Activated CD4-positive, alpha-beta T cell treated with anti-CD3 and anti-CD28 coated beads for 24 hours (primary cell): Measurements from ENCODE around the gene YEATS2.

Source experiments
- DNase-seq, 2 donors: peaks; one replicate each; pipeline ENCODE4 v3.0.0-alpha.2; 2020; ENCODE audit warnings: low read depth in 2 of 2

YEATS2 gene

DNA sequence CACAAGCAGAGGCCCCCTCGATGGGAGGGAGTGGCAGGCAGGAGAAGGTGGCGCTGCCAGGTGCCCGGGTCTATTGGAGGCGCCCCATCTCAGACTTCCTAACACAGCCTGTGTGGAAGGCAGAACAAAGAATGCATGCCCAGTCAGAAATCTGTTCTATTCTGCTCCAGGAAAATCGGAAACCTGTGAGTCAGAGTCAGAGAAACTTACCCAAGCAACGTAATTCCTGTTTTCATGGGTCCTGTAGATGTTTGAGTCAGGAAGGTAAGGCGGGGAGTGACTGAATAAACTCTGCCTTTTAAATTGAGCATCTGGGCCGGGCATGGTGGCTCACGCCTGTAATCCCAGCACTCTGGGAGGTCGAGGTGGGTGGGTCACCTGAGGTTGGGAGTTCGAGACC, 114.0 kb downstream of the YEATS2 start:
- no peak for DNase-seq

DNA sequence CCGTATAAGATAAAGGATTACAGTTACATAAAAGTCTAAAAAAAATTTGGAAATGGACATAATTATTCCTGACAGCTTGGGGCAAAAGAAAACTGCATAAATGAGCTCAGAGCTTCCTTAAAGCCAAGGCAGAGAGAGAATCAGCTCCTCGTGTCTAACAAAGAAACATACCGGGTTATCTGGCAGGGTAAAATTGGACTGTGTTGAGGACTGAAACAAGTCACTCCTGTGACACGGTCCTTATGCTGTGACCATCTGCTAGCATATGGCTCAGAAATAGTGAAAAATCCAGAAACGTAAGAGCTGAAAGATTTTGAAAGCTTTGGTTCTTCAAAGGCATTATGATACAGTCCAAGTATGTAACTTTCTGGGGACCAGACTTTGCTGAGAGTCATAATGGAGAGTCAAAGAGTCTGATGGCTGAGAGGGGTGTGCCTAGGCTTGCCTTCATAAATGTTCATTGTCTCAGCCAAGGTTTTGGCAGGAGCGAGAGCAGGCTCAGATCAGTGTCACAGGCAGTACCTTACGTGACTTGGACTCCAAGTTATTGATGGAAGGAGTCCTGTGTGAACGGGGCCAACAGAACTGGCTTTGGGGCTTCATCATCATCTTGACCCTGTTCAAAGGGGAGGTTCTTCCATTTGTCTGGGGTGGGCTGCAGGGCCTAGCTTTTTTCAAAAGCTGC, 115.3 kb downstream of the YEATS2 start:
- no peak for DNase-seq

DNA sequence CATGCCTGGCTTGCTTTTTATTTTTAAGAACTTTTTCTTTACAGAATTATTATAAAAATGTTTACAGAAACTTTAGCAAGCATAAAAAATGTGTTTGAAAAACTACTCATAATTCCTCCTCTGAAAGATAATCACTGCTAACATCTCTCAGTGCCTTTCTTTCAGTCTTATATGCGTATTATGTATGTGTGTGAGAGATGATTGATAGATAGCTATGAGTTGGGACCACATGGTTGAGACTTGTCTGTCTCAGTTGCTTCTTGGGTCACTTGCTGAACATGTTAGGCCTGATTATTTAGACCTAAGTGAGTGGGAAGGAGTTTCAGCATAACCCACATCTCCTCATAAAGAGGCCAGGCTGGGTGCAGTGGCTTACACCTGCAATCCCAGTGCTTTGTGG, 116.6 kb downstream of the YEATS2 start:
- DNase-seq = no peak

DNA sequence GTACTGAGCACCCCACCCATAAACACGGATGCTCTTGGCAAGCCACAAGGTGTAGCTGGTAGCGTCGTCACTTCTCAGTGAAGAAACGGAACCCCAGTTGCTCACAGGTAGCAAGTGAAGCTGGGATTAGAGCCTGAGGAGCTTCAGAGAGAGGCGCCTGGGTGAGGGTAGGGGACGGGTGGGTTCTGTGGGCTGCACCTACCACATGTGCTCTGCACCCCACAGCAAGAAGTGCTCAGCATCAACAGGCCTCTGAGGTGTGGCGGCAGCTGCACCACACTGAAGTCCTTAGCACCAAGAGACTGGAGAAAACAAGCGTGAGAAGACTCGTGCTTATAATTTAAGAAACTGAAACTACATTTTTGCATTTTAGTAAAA, 118.0 kb downstream of the YEATS2 start:
- DNase-seq = no peak

DNA sequence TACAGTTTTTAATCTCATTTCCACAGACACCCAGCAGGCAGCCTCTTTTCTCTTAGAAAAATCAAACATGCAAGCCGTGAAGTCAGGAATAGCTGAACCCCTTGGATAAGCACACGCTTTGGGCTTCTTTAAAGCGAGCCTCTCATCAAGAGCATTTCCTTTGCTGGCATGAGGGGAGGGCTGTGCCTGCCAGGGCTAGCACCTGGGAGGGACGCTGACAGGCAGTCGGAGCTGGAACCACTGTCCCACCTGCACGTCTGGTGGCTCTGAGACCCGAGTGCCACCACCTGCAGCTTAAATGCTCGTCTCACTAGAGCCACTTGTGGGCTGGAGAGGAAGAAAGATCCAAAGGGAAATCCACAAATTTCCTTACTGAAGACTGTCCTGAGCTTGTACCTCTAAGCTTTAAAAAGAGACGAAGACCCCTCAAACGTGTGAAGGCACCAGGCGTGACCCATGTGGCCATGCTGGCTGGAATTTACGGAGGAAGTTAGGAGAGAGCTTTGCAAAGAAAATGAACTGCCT, 118.4 kb downstream of the YEATS2 start:
- DNase-seq = no peak

- DNase-seq = no peak
Observed at GRCh38 chr3:183816681-183817510, 119.3 kb downstream of the YEATS2 start.

DNA sequence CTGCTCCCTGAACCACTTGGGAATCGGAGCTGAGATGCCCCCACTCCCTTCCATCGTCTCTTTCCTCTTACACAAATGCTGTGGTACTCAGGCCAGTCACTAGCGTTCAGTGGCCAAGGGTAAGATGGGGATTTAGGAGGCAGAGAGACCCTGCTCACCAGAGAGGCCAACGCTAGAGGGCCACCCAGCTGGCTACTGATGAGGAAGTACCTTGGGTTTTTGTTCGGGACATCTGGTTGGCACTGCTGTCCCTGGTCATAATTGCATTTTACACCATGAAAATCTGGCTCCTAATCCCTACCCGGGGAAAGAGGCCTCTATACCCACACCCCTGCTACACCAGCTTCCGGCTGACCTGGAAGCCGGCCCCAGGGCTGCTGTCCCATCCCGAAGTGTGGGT, 120.0 kb downstream of the YEATS2 start:
- no peak for DNase-seq

- DNase-seq = no peak
Observed at GRCh38 chr3:183818041-183818620, 120.5 kb downstream of the YEATS2 start.

DNA sequence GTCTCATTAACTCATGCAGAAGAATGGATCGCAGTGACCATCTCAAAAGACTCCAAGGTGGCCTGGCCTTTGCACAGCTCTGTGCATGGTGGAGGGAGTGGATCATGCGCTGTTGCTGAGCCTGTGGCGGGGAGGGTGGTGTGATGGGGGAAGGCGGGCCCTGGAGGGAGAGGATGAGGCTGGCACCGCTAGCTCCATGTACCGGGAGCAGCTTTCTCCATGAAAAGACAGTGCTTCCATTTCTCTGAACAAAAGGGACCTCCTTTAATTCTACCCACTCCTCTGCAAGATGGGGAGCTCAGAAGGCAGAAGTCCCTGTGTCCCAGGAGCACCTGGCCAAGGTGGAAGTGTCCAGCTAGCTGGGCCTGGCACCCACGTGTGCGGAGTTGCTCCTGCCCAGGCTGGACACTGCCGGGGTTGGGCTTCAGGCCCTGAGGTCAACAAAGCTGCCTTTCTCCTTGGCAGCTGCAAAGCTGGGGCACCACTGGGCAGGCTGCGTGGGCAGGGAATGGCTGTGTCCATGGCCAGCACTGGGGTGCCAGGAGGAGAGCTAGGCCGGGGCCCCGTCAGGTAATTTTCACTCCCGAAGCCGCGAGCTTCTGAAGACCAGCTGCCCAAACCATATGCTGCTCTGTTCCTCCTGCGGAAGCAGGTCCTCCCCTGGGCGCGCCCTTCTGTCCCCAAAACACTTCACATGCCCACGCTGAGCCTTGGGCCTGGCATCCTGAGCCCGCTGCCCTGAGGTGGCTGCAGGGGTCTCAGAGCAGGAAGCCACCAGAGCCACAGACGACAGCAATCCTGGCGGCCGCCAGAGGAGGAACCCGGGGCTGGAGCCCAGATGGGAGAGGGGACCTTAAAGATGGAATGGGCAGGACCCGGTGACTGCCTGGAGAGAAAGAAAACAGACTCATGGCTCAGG, 121.4 kb downstream of the YEATS2 start:
- DNase-seq = no peak

DNA sequence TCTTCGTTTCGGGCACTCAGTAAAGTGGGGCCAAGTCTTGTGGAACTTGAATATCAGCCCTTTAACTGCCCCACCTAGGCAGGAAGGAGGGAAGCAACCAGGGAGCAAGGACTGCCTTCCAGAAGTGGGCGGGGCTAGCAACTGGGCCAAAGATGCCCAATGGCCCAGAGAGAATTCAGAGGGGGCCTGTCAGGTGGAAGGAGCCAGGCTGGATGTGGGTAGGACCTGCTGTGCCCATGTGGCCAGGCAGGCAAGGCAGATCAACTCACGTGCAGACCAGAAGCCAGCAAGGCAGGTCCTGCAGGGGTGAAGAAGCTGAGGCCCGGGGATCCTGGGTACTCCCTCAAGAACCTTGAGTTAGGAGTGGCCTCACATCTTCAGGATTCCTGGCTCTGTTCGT, 122.2 kb downstream of the YEATS2 start:
- no peak for DNase-seq

GRCh38 chr3:183822631-183823030, 125.0 kb downstream of the YEATS2 start:
- no peak for DNase-seq

DNA sequence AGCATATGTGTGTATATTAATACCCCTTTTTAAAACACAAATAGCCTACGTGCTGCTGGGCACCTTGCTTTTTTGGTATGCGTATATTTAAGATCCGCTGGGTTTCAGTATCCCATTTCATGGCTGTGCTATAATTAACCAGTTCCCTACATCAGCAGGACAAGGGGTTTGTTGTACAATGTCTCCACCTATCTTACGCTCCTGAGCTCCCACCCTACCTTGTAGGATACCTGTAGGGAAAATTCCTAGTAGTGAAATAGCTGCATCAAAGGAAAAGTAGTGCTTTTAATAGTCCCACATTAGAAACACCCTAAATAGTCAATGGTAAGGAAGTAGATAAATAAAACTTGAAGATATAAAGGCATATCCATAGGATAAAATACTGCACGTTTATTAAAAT, 126.4 kb downstream of the YEATS2 start:
- DNase-seq = no peak

DNA sequence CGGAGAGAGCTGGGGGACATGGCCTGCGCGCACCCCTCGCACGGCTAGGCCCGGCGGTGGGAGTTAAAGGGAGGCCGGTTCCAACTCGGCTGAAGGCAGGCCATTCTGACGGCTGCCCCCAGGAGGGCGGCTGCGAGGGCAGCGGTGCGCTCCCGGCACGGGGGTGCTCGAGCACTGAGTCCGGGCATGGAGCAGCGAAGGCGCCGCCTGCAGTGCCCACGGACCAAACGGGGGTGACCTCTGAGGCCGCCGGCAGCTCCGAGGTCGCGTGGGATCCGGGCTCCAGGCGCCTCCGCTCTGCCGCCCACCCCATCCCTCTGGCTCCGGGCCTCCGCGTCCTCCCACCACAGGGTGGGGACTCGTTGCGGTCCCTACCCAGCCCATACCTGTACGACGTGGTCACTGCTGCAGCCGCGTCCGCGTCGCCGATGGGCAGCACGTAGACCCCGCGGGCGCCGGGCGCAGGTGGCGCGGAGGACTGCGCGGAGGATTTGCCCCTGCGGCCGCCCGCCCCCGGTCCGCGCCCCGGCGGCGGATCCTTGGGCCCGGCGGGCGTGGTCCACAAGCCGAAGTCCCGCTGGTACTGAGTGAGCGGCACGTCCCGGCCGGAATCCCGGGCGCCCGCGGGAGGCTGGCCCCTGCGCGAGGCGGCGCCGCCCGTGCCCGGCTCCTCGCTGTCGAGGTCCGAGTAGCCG, 127.3 kb downstream of the YEATS2 start:
- peak in 1 of 2 donors; percentile 18 for DNase-seq

DNA sequence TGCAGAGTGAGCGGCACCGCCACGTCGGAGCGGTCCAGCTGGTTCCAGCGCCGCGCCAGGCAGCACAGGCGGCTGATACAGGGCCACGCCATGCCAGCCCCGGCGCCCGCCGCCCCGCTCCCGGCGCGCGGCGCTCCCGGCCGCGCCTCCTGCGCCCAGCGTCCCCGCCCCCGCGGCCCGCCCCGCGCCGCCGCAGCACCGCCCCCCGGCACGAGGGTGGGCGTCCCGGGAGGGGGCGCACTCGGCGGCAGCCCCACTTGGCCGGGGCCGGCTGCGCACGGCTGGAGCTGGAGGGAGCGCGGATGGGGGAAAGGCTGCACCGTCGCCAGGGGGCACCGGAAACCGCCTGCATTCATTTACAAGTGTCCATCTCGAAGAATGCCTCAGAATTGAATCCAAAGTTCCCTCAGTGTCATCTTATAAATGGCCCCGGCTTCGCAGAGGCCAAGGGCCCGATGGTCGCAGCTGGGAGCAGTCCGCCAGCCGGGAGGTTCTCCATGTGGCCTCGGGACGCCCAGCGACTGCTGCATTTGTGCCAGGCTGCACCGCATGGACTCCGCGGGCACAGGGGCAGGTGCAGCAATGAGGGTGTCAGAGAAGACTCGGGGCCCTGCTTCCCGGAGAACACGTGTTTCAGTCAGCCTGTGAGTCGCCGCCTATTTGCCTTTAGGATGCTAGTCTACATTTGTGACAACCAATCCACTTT, 128.0 kb downstream of the YEATS2 start, which contains the start of gene MAP6D1:
Gene MAP6D1 (minus strand): TSS at position 122 of the 706 bp plus-strand sequence. CDS start 30 bp downstream, at position 92.
- peak in 1 of 2 donors; percentile 18 for DNase-seq

- no peak for DNase-seq
Observed at GRCh38 chr3:183826448-183827250, 129.1 kb downstream of the YEATS2 start.

DNA sequence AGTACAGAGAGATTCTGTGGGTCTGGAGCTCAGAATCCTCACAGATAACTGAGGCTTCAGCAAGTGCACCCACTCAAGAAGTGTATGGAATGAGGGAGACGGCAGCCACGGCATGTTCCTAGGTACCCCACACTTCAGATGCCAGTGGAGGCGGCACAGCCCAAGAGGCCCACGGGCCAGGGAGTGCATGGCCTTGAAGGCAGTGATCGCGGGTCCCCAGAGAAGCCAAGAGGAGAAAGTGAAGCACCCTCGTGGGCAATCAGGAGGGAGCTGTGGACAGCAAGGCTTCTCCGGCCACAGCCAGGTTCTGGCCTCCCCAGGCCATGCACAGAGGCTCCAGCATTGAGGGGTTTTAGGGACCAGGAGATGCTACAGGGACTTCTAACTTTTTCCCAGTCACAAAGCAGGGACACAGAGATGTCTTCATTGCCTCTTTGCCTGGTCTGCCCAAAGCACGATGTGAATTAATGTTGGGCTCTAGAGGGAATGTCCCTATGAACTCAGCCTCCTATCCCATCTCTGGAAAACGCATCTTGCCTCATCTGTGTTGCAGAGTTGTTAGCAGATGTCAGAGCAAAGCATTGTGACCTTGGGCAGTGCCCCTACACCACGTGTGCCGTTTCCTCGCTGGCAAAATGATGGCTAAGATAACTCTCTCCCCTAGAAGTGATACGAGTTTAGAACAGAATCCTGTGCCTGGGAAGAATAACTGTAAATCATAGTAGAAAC, 130.4 kb downstream of the YEATS2 start:
- no peak for DNase-seq

- DNase-seq = no peak
Observed at GRCh38 chr3:183828538-183828870, 130.9 kb downstream of the YEATS2 start.

- no peak for DNase-seq
Observed at GRCh38 chr3:183829466-183829865, 131.9 kb downstream of the YEATS2 start.

DNA sequence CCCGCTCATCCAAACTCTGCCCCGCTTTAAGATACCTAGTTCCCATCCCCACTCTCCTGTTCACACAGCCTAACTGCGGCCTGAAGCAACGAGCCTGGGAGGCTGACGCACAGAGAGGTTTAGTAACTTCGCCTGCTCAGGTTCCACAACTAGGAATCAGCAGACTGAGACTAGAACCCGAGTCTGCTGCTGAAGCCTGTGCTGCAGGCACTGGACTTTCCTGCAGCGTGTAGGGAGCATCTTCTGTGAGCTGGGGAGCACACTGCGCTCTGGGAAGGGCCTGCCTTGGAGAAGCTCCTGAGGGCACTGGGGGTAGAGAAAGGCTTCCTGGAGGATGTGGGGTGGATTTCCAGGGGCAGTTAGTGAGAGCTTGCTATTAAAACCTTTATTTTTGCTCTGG, 132.6 kb downstream of the YEATS2 start:
- DNase-seq = no peak
